ENCODE measurements around the gene CA12. TPM values are rescaled to one million over a fixed set of nuclear protein-coding genes. Genes with fewer than 3 reads are reported as not detected.

The CA12 gene
- total RNA-seq, 1 donor from 2014 or later = 0.25 TPM

- H3K9me3 ChIP-seq (replicated peaks) = no peaks in the 10 kb centered on the region
- no peaks in the 10 kb centered on the region for H3K27me3 ChIP-seq (ENCODE audit: low read depth)
- no peak overlapping the region for H3K27ac ChIP-seq (replicated peaks)
- no peak for TF ChIP-seq CTCF (IDR thresholded peaks at IDR 0.05; ENCODE audit: borderline replicate concordance)
- DNase-seq = no peak
- H3K4me3 ChIP-seq = no peak overlapping the region
- intact Hi-C loops (cut with micrococcal nuclease) = no loop called here
- H3K4me1 ChIP-seq = peaks cover 11% of the 10 kb centered on the region
- H3K36me3 ChIP-seq = peaks cover 11% of the 10 kb centered on the region
Observed at GRCh38 chr15:63295341-63295740, 86.3 kb downstream of the CA12 start.

GRCh38 chr15:63294359-63294758 lies 87.3 kb downstream of the CA12 start:
- no peak for DNase-seq
- peaks cover 11% of the 10 kb centered on the region for H3K4me1 ChIP-seq
- H3K4me3 ChIP-seq = no peak overlapping the region
- no peaks in the 10 kb centered on the region for H3K27me3 ChIP-seq (ENCODE audit: low read depth)
- H3K9me3 ChIP-seq (replicated peaks) = no peaks in the 10 kb centered on the region
- H3K36me3 ChIP-seq = peaks cover 8% of the 10 kb centered on the region
- intact Hi-C loops (cut with micrococcal nuclease) = no loop called here
- TF ChIP-seq CTCF (IDR thresholded peaks at IDR 0.05; ENCODE audit: borderline replicate concordance) = no peak
- H3K27ac ChIP-seq (replicated peaks) = no peak overlapping the region

- Histone ChIP-seq H3K27me3 (ENCODE audit: low read depth) (no peaks in the 10 kb centered on the region), H3K9me3 (replicated peaks) (no peaks in the 10 kb centered on the region), H3K4me1 (peaks cover 14% of the 10 kb centered on the region), H3K27ac (replicated peaks) (no peak overlapping the region), H3K36me3 (peaks cover under 1% of the 10 kb centered on the region), H3K4me3 (no peak overlapping the region)
- TF ChIP-seq CTCF (IDR thresholded peaks at IDR 0.05; ENCODE audit: borderline replicate concordance) = no peak
- intact Hi-C loops (cut with micrococcal nuclease) = no loop called here
- no peak for DNase-seq
Observed at GRCh38 chr15:63292771-63293170, 88.9 kb downstream of the CA12 start.

- TF ChIP-seq CTCF (IDR thresholded peaks at IDR 0.05; ENCODE audit: borderline replicate concordance) = no peak
- intact Hi-C loops (cut with micrococcal nuclease) = no loop called here
- no peak overlapping the region for H3K27ac ChIP-seq (replicated peaks)
- H3K9me3 ChIP-seq (replicated peaks) = no peaks in the 10 kb centered on the region
- peaks cover 14% of the 10 kb centered on the region for H3K4me1 ChIP-seq
- no peaks in the 10 kb centered on the region for H3K27me3 ChIP-seq (ENCODE audit: low read depth)
- no peak overlapping the region for H3K4me3 ChIP-seq
- no peak for DNase-seq
- H3K36me3 ChIP-seq = peaks cover 6% of the 10 kb centered on the region
Observed at GRCh38 chr15:63292241-63292640, 89.4 kb downstream of the CA12 start.

- no peaks in the 10 kb centered on the region for H3K27me3 ChIP-seq (ENCODE audit: low read depth)
- peak overlapping the region; percentile 11 for H3K27ac ChIP-seq (replicated peaks)
- no peaks in the 10 kb centered on the region for H3K9me3 ChIP-seq (replicated peaks)
- intact Hi-C loops (cut with micrococcal nuclease) = no loop called here
- H3K4me3 ChIP-seq = no peak overlapping the region
- peaks cover 14% of the 10 kb centered on the region for H3K4me1 ChIP-seq
- TF ChIP-seq CTCF (IDR thresholded peaks at IDR 0.05; ENCODE audit: borderline replicate concordance) = no peak
- peaks cover 13% of the 10 kb centered on the region for H3K36me3 ChIP-seq
- DNase-seq = no peak
Observed at GRCh38 chr15:63291507-63291906, 90.1 kb downstream of the CA12 start.

All from left ventricle myocardium inferior (tissue), 1 donor.